Neural cell (in vitro differentiated cells): ENCODE results near the gene VANGL1. TPM values are rescaled to one million over a fixed set of nuclear protein-coding genes. Genes with fewer than 3 reads are reported as not detected.

Experiments
- H2AFZ ChIP-seq: fragments of 200-600, 300-800 bp; sonication (generic), shearing (Covaris generic); 2 replicates; pipeline ENCODE4 v1.6.0; 2014; ENCODE audit warnings: low read depth, mild to moderate bottlenecking, antibody characterized with exemption, low read length, moderate library complexity
- H3F3A ChIP-seq: fragments of 200-600 bp; shearing (Covaris generic); 2 replicates; pipeline ENCODE4 v1.6.1; 2016; ENCODE audit warnings: mild to moderate bottlenecking, moderate library complexity, mixed read lengths, antibody characterized with exemption, low read length; ENCODE audit not compliant: insufficient read depth, poor library complexity, severe bottlenecking
- H3K27ac ChIP-seq: fragments of 200-600, 300-800 bp; sonication (generic), shearing (Covaris generic); 2 replicates; pipeline ENCODE4 v1.5.1; 2014; ENCODE audit warnings: mild to moderate bottlenecking, low read length, moderate library complexity
- H3K27me3 ChIP-seq: fragments of 300-800, 200-600 bp; sonication (generic), shearing (Covaris generic); 2 replicates; pipeline ENCODE4 v1.6.0; 2014; ENCODE audit warnings: mild to moderate bottlenecking, low read depth, low read length, moderate library complexity; ENCODE audit not compliant: insufficient read depth
- H3K36me3 ChIP-seq: fragments of 300-800, 200-600 bp; sonication (generic), shearing (Covaris generic); 2 replicates; pipeline ENCODE4 v1.5.1; 2014; ENCODE audit warnings: mild to moderate bottlenecking, antibody characterized with exemption, low read length, moderate library complexity; ENCODE audit not compliant: insufficient read depth
- H3K4me2 ChIP-seq: fragments of 300-800, 200-600 bp; sonication (generic), shearing (Covaris generic); 2 replicates; pipeline ENCODE4 v1.6.0; 2014; ENCODE audit warnings: mild to moderate bottlenecking, low read length
- H3K4me3 ChIP-seq: fragments of 300-800, 200-600 bp; sonication (generic), shearing (Covaris generic); 2 replicates; pipeline ENCODE4 v1.5.1; 2014; ENCODE audit warnings: mild to moderate bottlenecking, low read length, moderate library complexity
- H3K79me2 ChIP-seq: fragments of 200-600 bp; shearing (Covaris generic); replicated peaks from 2 replicates; pipeline ENCODE4 v1.6.0; 2014; ENCODE audit warnings: mild to moderate bottlenecking, low read length, moderate library complexity; ENCODE audit not compliant: insufficient read depth
- H3K9ac ChIP-seq: fragments of 300-800, 200-600 bp; sonication (generic), shearing (Covaris generic); 2 replicates; pipeline ENCODE4 v1.6.1; 2016; ENCODE audit warnings: mild to moderate bottlenecking, low read length, mixed read lengths
- H3K9me2 ChIP-seq: fragments of 200-600 bp; shearing (Covaris generic); 2 replicates; pipeline ENCODE4 v1.6.1; 2016; ENCODE audit warnings: mild to moderate bottlenecking, low read length, mixed read lengths; ENCODE audit not compliant: insufficient read depth
- H3K9me3 ChIP-seq: fragments of 200-600, 300-800 bp; sonication (generic), shearing (Covaris generic); 2 replicates; pipeline ENCODE4 v1.6.1; 2016; ENCODE audit warnings: mild to moderate bottlenecking, mixed run types, low read length, moderate library complexity, mixed read lengths
- H4K20me1 ChIP-seq: fragments of 200-600 bp; shearing (Covaris generic); 2 replicates; pipeline ENCODE4 v1.6.1; 2016; ENCODE audit warnings: mild to moderate bottlenecking, mixed run types; ENCODE audit not compliant: insufficient read depth
- EP300 ChIP-seq: fragments of 450-650 bp; conservative IDR thresholded peaks from 2 replicates; pipeline ENCODE4 v1.6.1; 2014; ENCODE audit warnings: antibody characterized with exemption, mild to moderate bottlenecking, moderate library complexity; ENCODE audit not compliant: poor library complexity, severe bottlenecking
- EZH2 ChIP-seq: fragments of 200-600, 300-800 bp; shearing (Covaris generic), sonication (generic); IDR thresholded peaks from 2 replicates; pipeline ENCODE4 v1.6.1; 2014; ENCODE audit warnings: antibody characterized with exemption, low read length, borderline replicate concordance, mild to moderate bottlenecking; ENCODE audit not compliant: insufficient read depth, poor library complexity, severe bottlenecking
- MXI1 ChIP-seq: fragments of 450-650 bp; conservative IDR thresholded peaks from 2 replicates; pipeline ENCODE4 v1.6.1; 2014; ENCODE audit warnings: antibody characterized with exemption, mild to moderate bottlenecking; ENCODE audit not compliant: poor library complexity, severe bottlenecking
- POLR2AphosphoS5 ChIP-seq: IDR thresholded peaks from 2 replicates; pipeline ENCODE4 v1.6.1; 2012
- RAD21 ChIP-seq: fragments of 450-650 bp; conservative IDR thresholded peaks from 2 replicates; pipeline ENCODE4 v1.6.1; 2014; ENCODE audit warnings: antibody characterized with exemption, mild to moderate bottlenecking, moderate library complexity
- SMC3 ChIP-seq: fragments of 450-650 bp; conservative IDR thresholded peaks from 2 replicates; pipeline ENCODE4 v1.6.1; 2014; ENCODE audit warnings: antibody characterized with exemption, mild to moderate bottlenecking, moderate library complexity; ENCODE audit not compliant: poor library complexity
- TAF1 ChIP-seq: IDR thresholded peaks from 2 replicates; pipeline ENCODE4 v1.6.1; 2012; ENCODE audit warnings: low read depth
- polyA plus RNA-seq: library from polyadenylated mRNA; depleted of rRNA; stranded (reverse); fragments of >200 nt; gene quantifications from 2 replicates; pipeline ENCODE4 v1.2.3, GENCODE V29; 2014
- TF ChIP-seq, protein P1 (sequence below): fragments of 450-650 bp; IDR thresholded peaks from 2 replicates; pipeline ENCODE4 v1.5.1; 2014; ENCODE audit warnings: antibody characterized with exemption, mild to moderate bottlenecking, moderate library complexity; ENCODE audit not compliant: poor library complexity, severe bottlenecking
- TF ChIP-seq, protein P2 (sequence below): IDR thresholded peaks from 2 replicates; pipeline ENCODE4 v1.6.1; 2012; ENCODE audit warnings: borderline replicate concordance

The VANGL1 gene
- polyA plus RNA-seq, 1 donor from 2014 or later: 0.53 TPM

DNA sequence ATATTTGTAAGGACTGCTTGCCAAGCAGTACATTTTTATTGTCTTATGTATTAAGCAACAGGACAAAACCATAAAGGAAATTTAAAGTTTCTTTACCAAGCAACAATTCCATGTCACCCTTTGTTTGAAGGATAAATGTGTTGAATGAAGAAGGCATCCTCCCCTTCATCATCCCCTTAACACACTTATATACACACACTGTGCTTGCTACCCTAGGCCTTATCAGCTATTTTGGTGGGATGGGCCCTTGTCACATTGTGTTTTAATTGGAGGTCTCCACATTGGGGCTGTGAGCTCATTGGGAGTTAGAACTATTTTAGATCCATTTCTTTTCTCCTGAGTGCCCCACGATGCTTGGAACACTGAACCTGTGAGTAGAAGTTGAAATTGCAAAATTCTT, 1.9 kb downstream of the VANGL1 start:
- H3K4me3 ChIP-seq: no peak overlapping the region

DNA sequence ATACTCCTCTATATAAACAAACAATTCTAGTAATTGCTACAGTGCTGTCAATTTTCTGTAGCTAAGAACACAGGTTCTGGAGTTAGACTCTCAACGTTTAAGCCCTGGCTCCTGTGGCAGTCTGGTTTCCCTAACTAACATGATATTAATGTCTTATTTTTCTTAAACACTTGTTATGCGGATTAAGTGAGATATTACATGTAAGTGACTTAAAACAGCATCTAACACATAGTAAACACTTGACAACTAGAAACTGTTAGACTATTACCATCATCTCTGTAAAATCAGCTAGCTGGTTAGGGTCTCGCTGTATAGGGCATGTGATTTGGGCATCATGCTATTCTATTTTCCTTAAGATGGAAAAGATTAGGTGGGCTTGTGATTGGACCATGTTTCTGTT, 2.3 kb downstream of the VANGL1 start:
- no peak overlapping the region for H2AFZ ChIP-seq
- H3K27me3 ChIP-seq: peaks cover 19% of the 10 kb centered on the region
- no peaks in the 10 kb centered on the region for H4K20me1 ChIP-seq
- no peak overlapping the region for H3K4me3 ChIP-seq
- no peaks in the 10 kb centered on the region for H3K9me3 ChIP-seq
- TF ChIP-seq TAF1: no peak
- H3K79me2 ChIP-seq: no peaks in the 10 kb centered on the region
- no peaks in the 10 kb centered on the region for H3K9me2 ChIP-seq
- H3F3A ChIP-seq: no peaks in the 10 kb centered on the region
- no peak overlapping the region for H3K27ac ChIP-seq
- H3K4me2 ChIP-seq: no peak overlapping the region
- H3K9ac ChIP-seq: no peak overlapping the region
- no peaks in the 10 kb centered on the region for H3K36me3 ChIP-seq

More for the DNA sequence above, 1.9 kb downstream of the VANGL1 start:
- Histone ChIP-seq H3K27ac (no peak overlapping the region), H4K20me1 (no peaks in the 10 kb centered on the region), H3K36me3 (no peaks in the 10 kb centered on the region), H3K79me2 (no peaks in the 10 kb centered on the region), H3K9ac (no peak overlapping the region), H3K27me3 (peaks cover 19% of the 10 kb centered on the region), H3K4me2 (no peak overlapping the region), H3K9me3 (no peaks in the 10 kb centered on the region), H3F3A (no peaks in the 10 kb centered on the region), H3K9me2 (no peaks in the 10 kb centered on the region), H2AFZ (no peak overlapping the region)
- TF ChIP-seq, protein P1, sequence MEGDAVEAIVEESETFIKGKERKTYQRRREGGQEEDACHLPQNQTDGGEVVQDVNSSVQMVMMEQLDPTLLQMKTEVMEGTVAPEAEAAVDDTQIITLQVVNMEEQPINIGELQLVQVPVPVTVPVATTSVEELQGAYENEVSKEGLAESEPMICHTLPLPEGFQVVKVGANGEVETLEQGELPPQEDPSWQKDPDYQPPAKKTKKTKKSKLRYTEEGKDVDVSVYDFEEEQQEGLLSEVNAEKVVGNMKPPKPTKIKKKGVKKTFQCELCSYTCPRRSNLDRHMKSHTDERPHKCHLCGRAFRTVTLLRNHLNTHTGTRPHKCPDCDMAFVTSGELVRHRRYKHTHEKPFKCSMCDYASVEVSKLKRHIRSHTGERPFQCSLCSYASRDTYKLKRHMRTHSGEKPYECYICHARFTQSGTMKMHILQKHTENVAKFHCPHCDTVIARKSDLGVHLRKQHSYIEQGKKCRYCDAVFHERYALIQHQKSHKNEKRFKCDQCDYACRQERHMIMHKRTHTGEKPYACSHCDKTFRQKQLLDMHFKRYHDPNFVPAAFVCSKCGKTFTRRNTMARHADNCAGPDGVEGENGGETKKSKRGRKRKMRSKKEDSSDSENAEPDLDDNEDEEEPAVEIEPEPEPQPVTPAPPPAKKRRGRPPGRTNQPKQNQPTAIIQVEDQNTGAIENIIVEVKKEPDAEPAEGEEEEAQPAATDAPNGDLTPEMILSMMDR: no peak

DNA sequence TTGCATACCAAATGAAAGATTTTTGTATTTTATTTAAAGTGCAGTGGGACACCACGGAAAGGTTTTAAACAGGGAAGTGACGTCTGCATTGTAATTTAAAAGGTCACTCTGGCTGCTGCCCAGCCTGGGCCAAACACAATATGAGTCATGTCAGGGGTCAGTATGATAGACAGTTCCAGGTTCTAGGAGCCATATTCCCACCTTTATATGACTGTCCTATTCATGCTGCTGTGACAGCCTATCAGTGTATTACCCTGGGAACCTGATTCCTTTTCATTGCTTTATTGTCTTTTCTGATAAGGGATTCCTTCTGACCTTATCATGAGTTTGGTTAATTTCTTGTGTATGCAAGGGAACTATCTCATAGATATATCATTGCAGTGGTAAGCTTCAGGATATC, 5.3 kb downstream of the VANGL1 start:
- no peak overlapping the region for H2AFZ ChIP-seq
- H3K4me3 ChIP-seq: no peak overlapping the region
- TF ChIP-seq POLR2AphosphoS5 (no peak), SMC3 (no peak)
- TF ChIP-seq, protein P1: no peak
- H3K9ac ChIP-seq: no peak overlapping the region
- no peaks in the 10 kb centered on the region for H3K9me2 ChIP-seq
- no peak overlapping the region for H3K27ac ChIP-seq
- no peaks in the 10 kb centered on the region for H3K36me3 ChIP-seq
- H4K20me1 ChIP-seq: no peaks in the 10 kb centered on the region
- H3K27me3 ChIP-seq: peaks cover 12% of the 10 kb centered on the region
- H3K79me2 ChIP-seq: no peaks in the 10 kb centered on the region
- H3K4me2 ChIP-seq: no peak overlapping the region
- no peaks in the 10 kb centered on the region for H3K9me3 ChIP-seq
- H3F3A ChIP-seq: no peaks in the 10 kb centered on the region

DNA sequence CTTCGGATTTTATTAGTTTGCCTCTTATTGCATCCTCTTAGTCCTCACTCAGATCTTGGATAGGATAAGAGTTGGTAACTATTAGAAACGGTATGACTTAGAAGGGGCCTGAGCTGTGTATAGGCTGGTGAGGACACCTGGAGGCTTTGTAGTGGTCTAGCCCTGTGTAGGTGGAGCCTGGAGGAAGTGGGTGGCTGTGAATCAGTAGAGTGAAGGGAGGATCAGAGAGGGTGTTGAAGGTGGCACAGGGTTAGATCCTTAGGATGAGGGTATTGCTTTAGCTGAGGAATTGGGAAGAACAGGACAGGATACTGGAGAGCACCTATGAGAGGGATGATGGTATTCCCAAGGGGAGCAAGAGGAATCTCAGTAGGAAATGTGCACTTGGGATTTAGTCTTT, 5.7 kb downstream of the VANGL1 start:
- Histone ChIP-seq H3K4me2 (no peak overlapping the region), H3K79me2 (no peaks in the 10 kb centered on the region), H3F3A (no peaks in the 10 kb centered on the region), H3K9me3 (no peaks in the 10 kb centered on the region), H3K36me3 (no peaks in the 10 kb centered on the region), H3K9ac (no peak overlapping the region), H3K4me3 (no peak overlapping the region), H3K27me3 (peaks cover 7% of the 10 kb centered on the region), H3K27ac (no peak overlapping the region), H2AFZ (no peak overlapping the region), H4K20me1 (no peaks in the 10 kb centered on the region), H3K9me2 (no peaks in the 10 kb centered on the region)
- no peak for TF ChIP-seq EP300
- no peak for TF ChIP-seq MXI1
- TF ChIP-seq, protein P2, sequence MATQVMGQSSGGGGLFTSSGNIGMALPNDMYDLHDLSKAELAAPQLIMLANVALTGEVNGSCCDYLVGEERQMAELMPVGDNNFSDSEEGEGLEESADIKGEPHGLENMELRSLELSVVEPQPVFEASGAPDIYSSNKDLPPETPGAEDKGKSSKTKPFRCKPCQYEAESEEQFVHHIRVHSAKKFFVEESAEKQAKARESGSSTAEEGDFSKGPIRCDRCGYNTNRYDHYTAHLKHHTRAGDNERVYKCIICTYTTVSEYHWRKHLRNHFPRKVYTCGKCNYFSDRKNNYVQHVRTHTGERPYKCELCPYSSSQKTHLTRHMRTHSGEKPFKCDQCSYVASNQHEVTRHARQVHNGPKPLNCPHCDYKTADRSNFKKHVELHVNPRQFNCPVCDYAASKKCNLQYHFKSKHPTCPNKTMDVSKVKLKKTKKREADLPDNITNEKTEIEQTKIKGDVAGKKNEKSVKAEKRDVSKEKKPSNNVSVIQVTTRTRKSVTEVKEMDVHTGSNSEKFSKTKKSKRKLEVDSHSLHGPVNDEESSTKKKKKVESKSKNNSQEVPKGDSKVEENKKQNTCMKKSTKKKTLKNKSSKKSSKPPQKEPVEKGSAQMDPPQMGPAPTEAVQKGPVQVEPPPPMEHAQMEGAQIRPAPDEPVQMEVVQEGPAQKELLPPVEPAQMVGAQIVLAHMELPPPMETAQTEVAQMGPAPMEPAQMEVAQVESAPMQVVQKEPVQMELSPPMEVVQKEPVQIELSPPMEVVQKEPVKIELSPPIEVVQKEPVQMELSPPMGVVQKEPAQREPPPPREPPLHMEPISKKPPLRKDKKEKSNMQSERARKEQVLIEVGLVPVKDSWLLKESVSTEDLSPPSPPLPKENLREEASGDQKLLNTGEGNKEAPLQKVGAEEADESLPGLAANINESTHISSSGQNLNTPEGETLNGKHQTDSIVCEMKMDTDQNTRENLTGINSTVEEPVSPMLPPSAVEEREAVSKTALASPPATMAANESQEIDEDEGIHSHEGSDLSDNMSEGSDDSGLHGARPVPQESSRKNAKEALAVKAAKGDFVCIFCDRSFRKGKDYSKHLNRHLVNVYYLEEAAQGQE: no peak
- TF ChIP-seq RAD21: no peak
- no peak for TF ChIP-seq POLR2AphosphoS5
- TF ChIP-seq EZH2: no peak
- no peak for TF ChIP-seq SMC3
- no peak for TF ChIP-seq TAF1
